ENCODE data around the gene PPTC7. TPM values are rescaled to one million over a fixed set of nuclear protein-coding genes. Genes with fewer than 3 reads are reported as not detected.

PPTC7 gene
- total RNA-seq, 1 donor from 2014 or later = 13.9 TPM

GRCh38 chr12:110516995-110517394 lies 66.1 kb downstream of the PPTC7 start:
- DNase-seq (ENCODE audit: low spot score) = no peak
- Mint-ChIP-seq H3K4me3 (ENCODE audit: unreplicated experiment) (no peak overlapping the region), H3K27me3 (ENCODE audit: low read depth) (peaks cover 2% of the 10 kb centered on the region), H3K9me3 (ENCODE audit: low read depth) (no peaks in the 10 kb centered on the region), H3K27ac (ENCODE audit: unreplicated experiment) (no peak overlapping the region), H3K36me3 (ENCODE audit: low read depth) (peaks cover 1% of the 10 kb centered on the region), H3K4me1 (ENCODE audit: low read depth) (no peaks in the 10 kb centered on the region)
- no peak for TF ChIP-seq CTCF (IDR thresholded peaks at IDR 0.05)

- Mint-ChIP-seq H3K4me3 (ENCODE audit: unreplicated experiment) (no peak overlapping the region), H3K9me3 (ENCODE audit: low read depth) (no peaks in the 10 kb centered on the region), H3K36me3 (ENCODE audit: low read depth) (peaks cover 1% of the 10 kb centered on the region), H3K27ac (ENCODE audit: unreplicated experiment) (no peak overlapping the region), H3K27me3 (ENCODE audit: low read depth) (peaks cover 8% of the 10 kb centered on the region), H3K4me1 (ENCODE audit: low read depth) (no peaks in the 10 kb centered on the region)
- TF ChIP-seq CTCF (IDR thresholded peaks at IDR 0.05) = no peak
- DNase-seq (ENCODE audit: low spot score) = no peak
Measured at GRCh38 chr12:110514363-110514762, 68.8 kb downstream of the PPTC7 start.

GRCh38 chr12:110513842-110514241 lies 69.3 kb downstream of the PPTC7 start:
- no peaks in the 10 kb centered on the region for H3K4me1 Mint-ChIP-seq (ENCODE audit: low read depth)
- H3K36me3 Mint-ChIP-seq (ENCODE audit: low read depth) = peaks cover 1% of the 10 kb centered on the region
- DNase-seq (ENCODE audit: low spot score) = no peak
- H3K4me3 Mint-ChIP-seq (ENCODE audit: unreplicated experiment) = no peak overlapping the region
- TF ChIP-seq CTCF (IDR thresholded peaks at IDR 0.05) = no peak
- H3K27ac Mint-ChIP-seq (ENCODE audit: unreplicated experiment) = no peak overlapping the region
- no peaks in the 10 kb centered on the region for H3K9me3 Mint-ChIP-seq (ENCODE audit: low read depth)
- H3K27me3 Mint-ChIP-seq (ENCODE audit: low read depth) = peaks cover 8% of the 10 kb centered on the region

GRCh38 chr12:110508071-110508586 lies 75.0 kb downstream of the PPTC7 start:
- no peak for TF ChIP-seq CTCF (IDR thresholded peaks at IDR 0.05)
- Mint-ChIP-seq H3K36me3 (ENCODE audit: low read depth) (no peaks in the 10 kb centered on the region), H3K4me3 (ENCODE audit: unreplicated experiment) (no peak overlapping the region), H3K9me3 (ENCODE audit: low read depth) (no peaks in the 10 kb centered on the region), H3K27ac (ENCODE audit: unreplicated experiment) (no peak overlapping the region), H3K27me3 (ENCODE audit: low read depth) (peaks cover 6% of the 10 kb centered on the region), H3K4me1 (ENCODE audit: low read depth) (no peaks in the 10 kb centered on the region)
- DNase-seq (ENCODE audit: low spot score) = no peak

- H3K9me3 Mint-ChIP-seq (ENCODE audit: low read depth) = no peaks in the 10 kb centered on the region
- no peaks in the 10 kb centered on the region for H3K27me3 Mint-ChIP-seq (ENCODE audit: low read depth)
- H3K27ac Mint-ChIP-seq (ENCODE audit: unreplicated experiment) = no peak overlapping the region
- peaks cover 18% of the 10 kb centered on the region for H3K4me1 Mint-ChIP-seq (ENCODE audit: low read depth)
- no peak overlapping the region for H3K4me3 Mint-ChIP-seq (ENCODE audit: unreplicated experiment)
- no peak for TF ChIP-seq CTCF (IDR thresholded peaks at IDR 0.05)
- no peaks in the 10 kb centered on the region for H3K36me3 Mint-ChIP-seq (ENCODE audit: low read depth)
- DNase-seq (ENCODE audit: low spot score) = no peak
Measured at GRCh38 chr12:110505332-110505731, 77.8 kb downstream of the PPTC7 start.

Measured in chondrocyte (in vitro differentiated cells).